Adrenal gland (tissue), 5 donors: ENCODE measurements around the gene SYNE2.
"Not testable (repeated sequence)": the region's sequence is repeated elsewhere in the genome, so short reads cannot be mapped to it uniquely, and the experiment has no call there.

Experiments
- POLR2A ChIP-seq, 2 donors: fragments of 450-650 bp; IDR thresholded peaks; one replicate each; pipeline ENCODE4 v1.6.1; 2017; ENCODE audit warnings: antibody characterized with exemption in 2 of 2, mild to moderate bottlenecking in 2 of 2, moderate library complexity in 1 of 2
- TF ChIP-seq, protein P1 (sequence below), 6 experiments: fragments of 450-650 bp in 4 of 6; fragments of 200-600 bp in 2 of 6; sonication (generic) in 1 of 6; IDR thresholded peaks; 1 replicate in 5 of 6; 2 replicates in 1 of 6; pipeline versions ENCODE4 v1.5.1 to v1.8.0; 2016 to 2021; ENCODE audit warnings: antibody characterized with exemption in 6 of 6, mild to moderate bottlenecking in 2 of 6, moderate library complexity in 1 of 6
- donor health status: DM: no; HTN: no; CAD: no.

DNA sequence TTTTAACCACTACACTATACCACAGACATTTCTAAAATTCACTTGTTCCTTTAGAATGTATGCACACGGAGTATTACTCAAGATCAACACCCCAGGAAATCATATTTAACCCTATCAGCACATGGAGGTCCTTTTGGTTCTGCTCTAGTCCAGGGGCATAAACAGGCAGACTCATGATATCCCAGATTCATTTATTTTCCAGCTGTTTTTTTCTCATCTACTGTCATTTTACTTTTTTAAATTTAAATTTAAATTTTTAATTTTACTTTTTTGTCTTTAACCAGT, 17.9 kb downstream of the SYNE2 start:
- TF ChIP-seq, protein P1, sequence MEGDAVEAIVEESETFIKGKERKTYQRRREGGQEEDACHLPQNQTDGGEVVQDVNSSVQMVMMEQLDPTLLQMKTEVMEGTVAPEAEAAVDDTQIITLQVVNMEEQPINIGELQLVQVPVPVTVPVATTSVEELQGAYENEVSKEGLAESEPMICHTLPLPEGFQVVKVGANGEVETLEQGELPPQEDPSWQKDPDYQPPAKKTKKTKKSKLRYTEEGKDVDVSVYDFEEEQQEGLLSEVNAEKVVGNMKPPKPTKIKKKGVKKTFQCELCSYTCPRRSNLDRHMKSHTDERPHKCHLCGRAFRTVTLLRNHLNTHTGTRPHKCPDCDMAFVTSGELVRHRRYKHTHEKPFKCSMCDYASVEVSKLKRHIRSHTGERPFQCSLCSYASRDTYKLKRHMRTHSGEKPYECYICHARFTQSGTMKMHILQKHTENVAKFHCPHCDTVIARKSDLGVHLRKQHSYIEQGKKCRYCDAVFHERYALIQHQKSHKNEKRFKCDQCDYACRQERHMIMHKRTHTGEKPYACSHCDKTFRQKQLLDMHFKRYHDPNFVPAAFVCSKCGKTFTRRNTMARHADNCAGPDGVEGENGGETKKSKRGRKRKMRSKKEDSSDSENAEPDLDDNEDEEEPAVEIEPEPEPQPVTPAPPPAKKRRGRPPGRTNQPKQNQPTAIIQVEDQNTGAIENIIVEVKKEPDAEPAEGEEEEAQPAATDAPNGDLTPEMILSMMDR (IDR thresholded peaks at IDR 0.05) = not testable (repeated sequence)
- not testable (repeated sequence) for TF ChIP-seq POLR2A (IDR thresholded peaks at IDR 0.05)
